Fibroblast of skin of right quadriceps (primary cell): ENCODE data around the gene GRIP2.

Experiments
- DNase-seq: peaks from one replicate; pipeline ENCODE4 v3.0.0-alpha.2; 2013

GRIP2 gene

DNA sequence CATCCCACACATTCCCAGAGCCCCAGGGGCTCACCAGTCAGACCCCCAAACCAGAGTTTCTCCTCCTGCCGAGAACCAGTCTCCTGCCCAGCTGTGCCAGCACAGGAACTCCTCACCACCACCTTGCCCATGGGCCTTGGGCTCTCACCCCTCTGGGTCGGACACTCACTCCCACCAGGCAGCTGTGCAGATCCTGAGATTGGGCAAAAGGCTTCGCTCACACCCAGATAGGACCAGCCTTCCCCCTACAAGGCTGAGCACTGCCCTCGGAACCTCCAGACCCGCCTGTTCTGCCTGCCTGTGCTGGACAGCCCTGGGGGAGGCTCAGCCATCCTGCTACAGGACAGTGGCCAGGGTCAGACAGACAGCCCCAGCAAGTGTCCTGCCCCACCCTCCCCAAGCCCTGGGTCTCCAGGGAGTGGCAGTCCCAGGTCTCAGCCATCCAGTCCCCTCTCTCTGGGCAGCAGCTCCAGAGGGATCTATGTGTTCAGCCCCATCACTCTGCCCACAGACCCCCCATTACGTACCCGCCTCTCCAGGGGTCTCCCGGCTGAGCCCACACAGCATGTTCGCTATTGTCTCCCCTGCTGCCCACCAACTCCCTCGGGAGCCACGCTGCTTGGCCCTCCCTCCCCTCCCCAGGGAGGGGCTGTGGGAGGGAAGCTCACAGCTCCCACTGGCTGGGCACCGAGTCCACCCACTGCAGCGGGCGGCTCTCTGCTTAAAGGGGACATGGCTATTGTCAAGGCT, at the start of gene GRIP2:
TSS of gene GRIP2 (minus strand) at position 601 of the 750 bp plus-strand sequence. CDS start at position 567, 34 bp downstream.
- no peak for DNase-seq

DNA sequence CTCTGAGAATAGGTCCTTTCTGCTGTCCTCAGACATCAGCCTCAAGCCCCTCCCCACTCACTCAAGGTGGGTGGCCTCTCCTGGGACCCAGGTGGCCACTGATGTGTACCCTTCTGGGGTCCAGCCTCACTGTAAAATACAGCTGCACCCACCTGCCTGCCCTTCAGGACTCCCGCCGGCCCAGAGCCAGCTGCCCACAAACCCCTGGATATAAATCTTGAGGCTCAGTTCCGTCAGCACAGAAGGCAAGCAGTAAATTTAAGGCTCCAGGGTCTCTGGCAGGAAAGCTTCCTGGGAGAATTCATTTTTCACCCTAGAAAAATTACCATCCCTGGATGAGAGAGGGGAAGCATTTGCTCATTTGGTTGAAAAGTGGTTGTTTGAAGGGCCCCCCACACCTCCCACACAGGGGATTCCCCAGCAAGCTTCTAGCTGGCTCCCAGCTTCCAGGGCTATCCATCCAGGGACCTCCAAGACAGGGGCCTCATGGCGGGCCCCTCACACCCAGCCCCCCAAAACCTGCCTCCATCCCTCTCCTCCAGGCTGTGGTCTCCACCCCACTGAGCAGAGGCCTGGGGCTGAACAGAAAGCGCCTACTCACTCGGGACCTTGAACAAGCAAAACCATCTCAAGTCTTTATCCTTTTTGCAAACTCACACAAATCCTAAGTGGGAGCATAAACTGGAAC, 48.4 kb upstream of the GRIP2 start:
- no peak for DNase-seq

DNA sequence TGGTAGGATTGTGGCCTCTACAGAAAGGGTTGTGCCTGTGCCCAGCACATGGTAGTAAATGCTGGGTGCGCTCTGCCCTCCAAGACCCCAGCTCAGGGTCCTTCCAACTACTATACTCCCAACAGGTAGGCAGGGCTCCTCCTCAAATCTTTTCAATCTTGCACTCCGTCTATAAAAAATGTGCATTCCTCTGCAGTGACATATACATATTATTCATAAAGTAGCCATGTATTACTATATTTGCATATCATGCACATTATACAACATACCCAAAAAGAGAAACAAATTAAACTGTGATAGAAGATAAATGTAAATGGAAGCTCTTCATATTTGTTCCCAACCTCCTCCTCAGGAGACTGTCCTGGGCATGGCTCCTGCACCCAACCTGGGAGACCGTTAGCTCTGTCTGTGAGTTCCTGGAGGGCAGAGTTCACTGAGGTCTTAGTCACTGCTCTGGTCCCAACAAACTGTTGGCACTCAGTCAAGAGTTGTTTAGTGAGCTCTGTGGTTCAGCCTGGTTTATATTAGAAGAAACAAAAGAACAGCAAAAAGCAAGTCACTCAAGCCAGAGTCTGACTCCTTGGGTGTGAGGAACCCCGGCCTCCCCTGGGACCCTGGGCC, 47.7 kb upstream of the GRIP2 start:
- DNase-seq: peak; percentile 65

DNA sequence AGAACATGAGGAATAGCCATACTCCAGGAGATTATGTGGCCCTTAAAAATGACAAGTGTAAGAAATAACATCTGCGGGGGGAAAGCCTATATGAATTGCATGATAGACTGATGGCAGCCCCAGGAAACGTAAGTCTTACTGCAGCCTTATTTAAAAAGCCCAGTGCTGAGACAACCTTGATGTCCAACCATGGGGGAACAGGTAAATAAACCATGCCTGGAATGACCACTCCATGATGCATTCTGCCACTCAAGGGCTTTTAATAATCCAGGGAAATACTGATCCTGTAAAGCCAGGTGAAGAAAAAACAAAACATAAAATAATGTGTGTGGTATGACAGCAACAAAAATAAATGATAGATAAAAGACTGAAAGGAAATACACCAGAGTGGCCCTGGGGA, 46.5 kb upstream of the GRIP2 start:
- no peak for DNase-seq

DNA sequence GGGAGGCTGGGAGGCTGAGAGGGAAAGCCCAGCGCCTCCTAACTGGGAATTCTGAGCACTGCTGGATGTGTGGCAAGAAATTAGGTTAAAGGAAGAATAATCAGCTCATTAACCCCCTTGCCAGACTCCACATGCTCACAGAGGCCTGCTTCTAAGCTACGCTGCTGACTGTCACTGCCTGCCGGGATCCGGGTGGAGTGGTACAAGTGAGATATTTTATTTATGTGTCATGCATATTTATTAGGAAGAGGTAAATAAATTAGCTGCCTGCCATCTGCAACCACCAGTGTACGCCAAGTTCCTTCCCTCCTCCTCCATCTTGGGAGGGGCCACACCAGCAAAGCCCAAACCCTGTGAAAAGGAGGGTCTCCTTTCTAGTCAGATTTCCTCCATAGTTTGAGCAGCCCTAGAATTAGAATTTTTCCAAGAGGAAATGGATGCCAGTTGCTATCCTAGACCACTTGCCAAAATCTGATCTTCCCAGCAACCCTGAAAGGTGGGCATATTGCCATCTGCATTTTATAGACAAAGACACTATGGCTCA, 43.5 kb upstream of the GRIP2 start:
- peak; percentile 49 for DNase-seq

DNA sequence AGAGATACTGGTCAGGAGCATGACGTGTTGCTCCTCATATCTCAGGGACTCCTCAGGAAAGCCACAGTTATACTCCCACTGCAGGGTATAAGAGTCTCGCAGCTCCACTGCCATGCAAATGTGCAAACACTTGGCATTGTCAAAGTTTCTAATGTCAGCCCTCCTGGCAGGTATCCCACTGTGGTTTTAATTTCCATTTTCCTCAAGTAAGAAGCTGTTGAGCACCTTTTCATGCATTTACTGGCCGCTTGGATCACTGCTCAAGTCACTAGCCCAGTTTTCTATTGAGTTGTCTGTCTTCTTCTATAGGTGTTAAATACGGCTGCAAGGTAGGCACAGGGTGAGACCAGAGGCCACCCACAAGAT, 41.9 kb upstream of the GRIP2 start:
- DNase-seq: no peak

DNA sequence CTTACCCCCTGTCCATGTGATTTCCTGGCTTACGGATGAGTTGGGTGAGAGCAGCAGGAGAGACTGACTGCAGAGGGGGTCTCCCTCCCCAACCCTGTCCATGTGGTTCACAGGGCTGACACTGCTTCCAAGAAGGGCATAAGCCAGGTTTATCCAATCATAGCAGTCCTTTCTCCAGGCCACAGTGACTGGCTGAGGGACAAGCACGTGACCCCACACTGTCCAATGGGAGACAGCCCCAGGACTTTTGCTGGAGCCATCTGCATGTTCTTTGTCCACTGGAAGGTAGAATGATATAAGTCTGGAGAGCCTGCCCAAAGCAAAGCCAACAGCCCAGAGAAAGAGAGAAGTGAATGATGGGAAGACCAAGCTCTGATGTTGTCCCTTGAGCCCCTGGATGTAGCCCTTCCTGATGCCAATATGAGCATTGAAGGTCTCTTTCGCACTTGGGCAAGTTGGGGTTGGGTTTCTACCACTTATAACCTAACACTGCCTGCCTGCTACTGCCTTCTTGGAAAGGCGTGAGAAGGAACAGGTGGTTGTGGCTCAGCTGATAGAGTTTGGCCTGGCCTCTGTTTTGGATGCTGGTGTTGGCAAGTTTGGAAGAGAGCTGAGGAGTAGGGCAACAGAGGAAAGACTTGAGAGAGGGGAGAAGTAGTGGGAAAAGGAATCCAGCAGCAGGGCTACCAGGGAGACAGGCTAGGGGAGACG, 41.3 kb upstream of the GRIP2 start:
- DNase-seq: no peak

DNA sequence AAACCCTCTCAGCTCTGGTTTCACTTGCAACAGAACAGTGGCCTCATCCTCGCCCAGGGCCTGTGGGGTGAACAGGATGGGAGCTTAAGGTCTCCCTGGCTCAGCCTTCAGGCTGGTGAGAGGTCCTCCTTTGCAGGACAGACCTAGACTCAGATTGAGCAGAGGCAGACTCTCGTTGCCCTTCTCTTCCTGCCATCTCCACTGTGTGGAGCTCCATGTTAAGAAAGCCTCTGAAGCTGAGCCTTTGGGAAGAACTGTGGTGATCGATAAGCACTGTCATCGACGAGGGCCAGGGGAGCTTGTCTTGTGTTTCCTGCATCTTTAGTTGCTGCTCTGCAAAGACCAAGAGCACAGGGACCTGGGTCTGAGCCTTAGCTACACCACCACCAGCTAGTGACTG, 37.8 kb upstream of the GRIP2 start:
- no peak for DNase-seq

DNA sequence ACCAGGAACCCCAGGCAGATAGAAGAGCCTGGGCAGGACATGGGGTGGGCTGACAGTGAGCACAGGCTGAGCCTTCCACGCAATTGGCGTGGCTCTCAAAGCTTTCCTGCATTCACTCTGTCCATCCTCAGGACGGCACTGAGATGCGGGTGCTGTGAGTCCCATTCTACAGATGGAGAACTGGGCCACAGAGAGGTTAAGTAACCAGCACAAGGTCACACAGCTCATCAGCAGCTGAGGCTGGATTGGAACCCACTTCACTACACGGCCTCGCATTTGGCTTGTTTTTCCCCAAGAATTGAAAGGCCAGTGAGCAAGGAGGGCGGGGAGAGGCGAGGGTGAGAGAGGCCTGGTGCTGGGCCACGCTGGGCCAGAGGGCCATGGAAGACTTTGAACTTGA, 36.0 kb upstream of the GRIP2 start:
- no peak for DNase-seq

DNA sequence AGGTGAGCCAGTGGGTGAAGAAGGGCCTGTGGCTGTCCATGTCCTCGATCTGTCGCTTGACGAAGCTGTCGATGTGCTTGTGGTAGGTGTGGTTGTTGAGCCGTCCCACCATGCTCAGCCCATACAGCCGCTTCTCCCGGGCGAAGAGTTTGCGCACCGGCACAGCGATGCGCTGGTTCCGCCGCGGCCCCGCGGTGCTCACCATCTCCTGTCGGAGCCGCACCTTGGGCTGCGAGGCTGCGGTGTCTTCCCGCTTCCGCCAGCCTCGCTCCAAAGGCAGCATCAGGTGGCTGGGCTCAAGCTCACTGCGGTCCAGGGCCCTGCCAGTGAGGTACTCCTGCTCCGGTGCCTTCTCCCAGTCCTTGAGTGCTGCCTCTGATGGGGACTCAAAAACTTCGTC, 34.0 kb upstream of the GRIP2 start:
- DNase-seq: no peak

DNA sequence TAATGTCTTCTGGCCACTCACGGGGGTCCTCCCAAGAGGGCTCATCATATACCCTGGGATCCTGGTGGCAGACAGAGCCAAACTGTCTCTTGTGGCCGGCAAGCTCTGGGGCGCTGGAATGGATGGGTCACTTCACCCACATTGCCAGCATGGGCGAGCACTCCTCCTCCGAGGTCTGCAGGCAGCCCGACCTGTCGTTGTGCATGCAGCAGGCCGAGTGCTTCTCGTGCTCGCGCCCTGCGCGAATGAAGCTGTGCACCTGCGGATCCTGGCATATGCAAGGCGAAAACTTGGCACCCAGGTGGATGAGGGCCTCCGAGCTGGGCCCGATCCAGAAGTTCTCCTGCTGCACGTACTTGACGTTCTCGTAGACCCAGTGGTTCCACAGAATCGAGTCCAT, 33.6 kb upstream of the GRIP2 start:
- no peak for DNase-seq

DNA sequence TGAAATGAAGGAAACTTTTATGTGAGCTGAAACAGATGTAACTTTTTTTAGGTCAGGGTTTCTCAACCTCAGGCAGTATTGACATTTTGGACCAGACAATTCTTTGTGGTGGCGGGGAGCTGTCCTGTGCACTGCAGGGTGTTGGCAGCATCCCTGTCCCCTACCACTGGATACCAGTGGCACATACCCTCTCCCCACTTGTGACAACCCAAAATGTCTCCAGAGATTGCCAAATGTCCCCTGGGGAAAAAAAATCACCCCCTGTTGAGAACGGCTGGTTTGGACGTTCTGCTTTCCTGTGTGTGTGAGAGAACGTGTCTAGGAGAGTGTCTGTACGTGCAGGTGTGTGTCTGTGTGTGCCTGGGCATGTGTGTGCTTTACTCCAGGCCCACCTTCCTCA, 30.7 kb upstream of the GRIP2 start:
- DNase-seq: no peak

DNA sequence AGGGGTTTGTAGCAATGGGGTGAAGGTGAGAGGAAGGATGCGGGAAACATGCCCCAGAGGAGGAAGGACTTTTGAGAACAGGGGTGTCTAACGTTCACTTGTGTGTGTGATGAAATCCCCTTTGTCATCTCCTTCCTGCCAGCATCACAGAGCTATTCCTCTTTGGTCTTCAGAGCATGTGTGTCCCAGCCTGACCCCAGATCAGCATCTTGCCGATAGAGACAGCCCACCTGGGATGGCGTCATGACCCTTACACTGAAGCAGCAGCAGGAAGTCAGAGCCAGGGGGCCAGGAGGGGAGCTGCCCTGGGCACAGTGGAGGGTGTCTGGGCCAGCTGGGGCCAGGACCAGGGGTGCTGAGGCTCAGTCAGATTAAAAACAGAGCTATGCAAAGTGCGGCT, 29.9 kb upstream of the GRIP2 start:
- peak; percentile 8 for DNase-seq

DNA sequence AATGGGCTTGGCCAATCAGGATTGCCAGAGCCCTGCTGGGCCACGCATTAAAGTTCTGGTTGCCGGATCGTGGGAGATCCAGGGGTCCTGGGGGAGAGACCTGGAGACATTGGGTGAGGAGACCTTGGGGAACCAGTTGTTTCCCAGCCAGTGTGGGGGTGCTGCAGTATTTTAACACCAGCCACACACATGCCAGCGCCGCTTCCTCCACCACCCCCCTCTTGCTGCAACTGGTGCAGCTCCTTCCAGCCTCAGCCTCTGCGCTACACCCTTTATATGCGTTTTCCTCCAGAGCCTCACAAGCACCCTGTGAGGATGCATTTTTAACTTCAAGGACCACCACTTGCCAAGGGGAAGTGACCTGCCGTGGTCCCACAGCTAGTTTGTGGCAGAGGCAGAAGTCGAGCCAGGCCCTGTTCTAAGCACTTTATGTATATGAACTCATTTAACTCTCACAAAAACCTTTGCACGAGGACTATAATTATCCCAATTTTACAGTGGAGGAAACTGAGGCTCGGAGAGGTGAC, 29.4 kb upstream of the GRIP2 start:
- DNase-seq: no peak

DNA sequence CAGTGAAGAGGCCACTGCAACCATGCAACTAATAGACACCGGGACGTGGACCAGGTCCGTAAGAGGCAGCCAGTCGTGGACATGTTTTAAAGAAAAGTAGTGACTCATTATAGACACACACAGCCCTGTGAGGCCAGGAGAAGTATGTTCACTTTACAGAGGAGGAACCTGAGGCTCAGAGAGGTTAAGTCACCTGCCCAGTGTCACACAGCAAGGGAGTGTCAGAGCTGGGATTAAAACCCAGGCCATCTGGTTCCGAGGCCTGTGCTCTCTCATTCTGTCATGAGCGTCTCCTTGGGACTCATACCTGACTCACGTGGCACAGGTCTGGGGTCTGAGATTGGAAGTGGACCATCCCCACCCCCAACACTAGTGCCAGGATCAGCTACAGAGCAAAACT, 28.1 kb upstream of the GRIP2 start:
- DNase-seq: no peak

DNA sequence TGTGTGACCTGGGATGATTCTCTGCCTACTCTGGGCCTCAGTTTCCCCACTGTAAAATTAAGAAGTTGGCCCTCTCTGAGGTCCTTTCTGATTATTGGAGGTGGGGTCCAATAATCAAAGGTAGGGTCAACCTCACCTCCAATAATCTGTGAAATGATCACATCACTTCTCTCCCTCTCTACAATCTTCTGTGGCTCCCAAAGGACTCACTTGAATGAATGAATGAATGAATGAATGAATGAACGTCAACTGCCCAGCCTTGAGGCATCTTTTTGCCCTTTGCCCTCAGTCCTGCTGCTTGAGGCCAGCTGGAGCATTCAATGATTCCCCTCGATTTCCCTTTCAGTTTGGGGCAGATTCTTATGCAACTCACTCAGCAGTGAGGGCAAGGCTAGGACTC, 26.7 kb upstream of the GRIP2 start:
- DNase-seq: no peak

DNA sequence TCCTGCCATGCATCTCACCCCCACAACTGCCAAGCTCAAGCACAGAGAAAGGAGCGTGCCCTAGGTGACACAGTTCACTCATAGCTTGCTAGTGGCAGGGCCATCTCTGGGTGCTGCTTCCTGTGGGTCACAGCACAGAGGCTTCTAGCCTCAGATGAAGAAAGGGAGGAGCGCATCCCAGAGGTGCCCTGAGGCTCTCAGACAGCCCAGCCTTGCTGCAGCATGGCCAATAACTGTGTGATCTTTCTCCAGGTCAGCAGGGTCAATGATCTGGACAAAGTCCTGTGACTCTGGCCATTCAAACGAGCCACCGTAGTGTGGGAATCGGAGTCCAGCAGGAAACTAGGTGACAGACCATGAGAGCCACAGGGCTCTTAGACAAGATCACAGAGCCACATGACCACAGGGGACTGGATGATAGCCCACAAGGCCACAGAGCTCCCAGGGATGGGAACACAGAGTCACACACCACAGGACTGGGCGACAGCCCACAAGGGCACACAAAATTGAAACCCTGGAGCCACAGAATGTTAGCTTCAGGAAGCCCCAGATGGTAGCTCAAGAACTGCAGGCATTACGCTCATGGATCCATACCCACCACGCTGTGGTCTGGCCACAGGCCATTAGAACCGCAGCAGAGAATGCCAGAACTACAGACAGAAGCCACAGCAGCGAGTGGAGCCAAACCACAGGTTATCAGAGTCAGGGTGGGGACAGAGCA, 25.9 kb upstream of the GRIP2 start:
- peak; percentile 66 for DNase-seq

DNA sequence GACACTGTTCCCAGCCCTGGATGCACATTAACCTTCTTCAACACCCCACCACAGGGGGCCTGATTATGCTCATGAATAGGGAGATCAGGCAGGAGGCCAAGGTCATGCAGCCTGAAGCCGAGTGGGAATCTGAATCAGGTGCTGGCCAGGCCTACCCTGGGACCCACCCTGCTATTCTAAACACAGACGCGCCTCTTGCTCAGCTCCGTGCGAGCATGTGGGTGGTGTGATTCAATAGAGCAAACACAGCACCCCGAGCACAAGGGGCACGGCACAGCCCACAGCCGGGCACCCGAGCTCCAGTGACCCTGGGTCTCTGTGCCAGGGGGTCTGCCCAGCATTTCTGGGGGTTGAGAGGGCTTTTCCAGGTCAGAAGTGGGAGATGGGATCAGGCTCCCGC, 24.6 kb upstream of the GRIP2 start:
- no peak for DNase-seq

DNA sequence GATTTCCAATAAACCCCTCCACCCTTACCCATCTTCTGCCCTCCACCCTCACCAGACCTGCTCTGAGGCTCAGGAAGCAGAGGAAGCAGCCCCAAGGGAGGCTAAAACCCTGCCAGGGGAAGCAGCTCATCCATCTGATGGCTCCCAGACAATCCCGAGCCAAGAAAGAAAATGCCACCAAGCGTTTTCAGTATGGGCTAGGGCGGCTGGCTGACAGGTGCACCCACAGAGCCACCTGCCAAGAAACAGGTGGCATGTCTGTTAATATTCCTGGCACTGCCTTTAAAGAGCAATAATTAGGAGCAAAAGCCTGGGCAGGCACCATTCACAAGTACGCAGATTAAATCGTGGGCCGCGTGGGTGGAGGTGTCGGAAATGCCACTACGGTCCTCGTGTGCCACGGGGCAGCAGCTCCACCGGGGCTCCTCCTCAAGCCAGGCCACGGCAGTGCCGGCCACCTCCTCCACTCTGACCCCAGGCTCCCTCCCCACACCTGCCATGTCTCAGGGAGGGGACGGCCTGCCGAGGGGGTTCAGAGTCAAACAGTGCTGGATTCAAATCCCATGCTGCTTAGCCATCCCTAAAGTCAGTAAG, 23.9 kb upstream of the GRIP2 start:
- no peak for DNase-seq

DNA sequence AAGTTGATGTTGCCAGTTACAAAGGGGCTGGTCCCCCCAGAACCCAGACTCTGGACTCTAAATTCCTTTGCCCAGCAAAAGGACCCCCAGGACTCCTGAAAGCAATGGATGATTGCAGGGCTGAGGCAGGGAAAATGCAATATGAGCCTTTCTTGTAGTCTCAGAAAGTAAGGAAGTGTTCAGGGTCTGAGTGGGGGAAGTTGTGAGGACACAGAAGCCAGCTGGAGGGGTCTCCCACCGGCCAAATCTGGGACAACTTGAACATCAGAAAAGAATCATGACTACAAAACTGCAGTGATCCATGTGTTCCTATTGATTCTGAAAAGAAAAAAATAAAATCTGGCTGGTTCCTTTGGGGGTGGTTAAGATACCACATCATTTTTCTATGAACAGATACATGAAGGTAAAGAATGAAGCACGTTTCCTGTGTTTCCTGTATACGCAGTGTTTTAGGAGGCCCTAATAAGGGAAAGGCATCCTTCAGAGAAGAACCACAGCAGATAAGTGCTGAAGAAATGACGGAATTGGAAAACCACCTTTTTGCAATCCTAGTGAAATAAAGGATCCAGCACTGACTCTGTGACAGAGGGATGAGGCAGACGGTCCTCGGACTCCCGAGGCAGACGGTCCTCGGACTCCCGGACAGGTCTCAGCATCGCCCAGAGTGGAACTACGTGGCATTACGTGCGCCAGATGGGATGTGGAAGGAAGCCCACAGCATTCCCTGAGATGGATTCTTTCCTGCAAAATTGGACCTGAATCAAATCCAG, 22.2 kb upstream of the GRIP2 start:
- DNase-seq: peak; percentile 70
